ENCODE results near the gene MOB3A.
A peak's percentile ranks its signal among the peaks of the same experiment; 100 is the strongest.

The MOB3A gene

DNA sequence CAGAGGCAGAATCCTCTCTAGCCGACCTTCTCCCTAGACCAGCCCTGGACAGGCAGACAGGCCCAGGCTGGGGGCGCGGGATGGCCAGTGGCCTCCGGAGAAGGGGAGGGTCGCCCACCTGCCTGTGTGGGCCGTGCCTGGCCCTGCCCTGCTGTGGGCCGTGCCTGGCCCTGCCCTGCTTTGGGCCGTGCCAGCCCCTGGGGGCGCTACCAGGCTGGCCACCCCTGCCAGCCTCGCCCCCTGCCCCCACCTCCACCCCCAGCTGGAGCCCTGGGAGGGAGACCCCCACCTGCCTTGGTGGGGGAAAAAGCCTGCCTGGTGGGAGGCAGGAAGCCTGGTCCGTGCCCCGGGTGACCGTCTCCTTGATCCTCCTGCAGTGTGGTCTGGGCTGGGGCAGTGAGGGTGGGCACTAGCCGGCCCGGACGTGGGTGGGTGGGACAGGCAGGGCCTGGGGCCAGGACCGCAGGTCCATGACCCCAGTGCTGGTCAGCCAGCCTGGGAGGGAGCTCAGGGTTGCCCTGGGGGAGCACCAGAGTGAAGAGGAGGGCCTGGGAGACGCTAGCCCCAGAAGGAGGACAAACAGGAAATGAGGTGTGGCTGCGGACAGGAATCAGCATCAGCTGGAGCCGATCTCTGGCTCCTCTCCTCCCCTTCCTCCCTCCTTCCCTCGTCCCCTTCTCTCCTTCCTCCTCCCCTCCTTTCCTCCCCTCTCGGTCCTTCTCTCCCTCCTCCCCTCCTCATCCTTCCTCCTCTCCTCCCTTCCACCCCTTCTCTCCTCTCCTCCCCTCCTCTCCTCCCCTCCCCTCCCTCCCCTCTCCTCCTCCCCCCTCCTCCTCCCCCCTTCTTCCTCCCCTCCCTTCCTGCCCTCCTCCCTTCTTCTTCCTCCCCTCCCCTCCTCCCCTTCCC lies 39.9 kb downstream of the MOB3A start:
- no peak for DNase-seq

DNA sequence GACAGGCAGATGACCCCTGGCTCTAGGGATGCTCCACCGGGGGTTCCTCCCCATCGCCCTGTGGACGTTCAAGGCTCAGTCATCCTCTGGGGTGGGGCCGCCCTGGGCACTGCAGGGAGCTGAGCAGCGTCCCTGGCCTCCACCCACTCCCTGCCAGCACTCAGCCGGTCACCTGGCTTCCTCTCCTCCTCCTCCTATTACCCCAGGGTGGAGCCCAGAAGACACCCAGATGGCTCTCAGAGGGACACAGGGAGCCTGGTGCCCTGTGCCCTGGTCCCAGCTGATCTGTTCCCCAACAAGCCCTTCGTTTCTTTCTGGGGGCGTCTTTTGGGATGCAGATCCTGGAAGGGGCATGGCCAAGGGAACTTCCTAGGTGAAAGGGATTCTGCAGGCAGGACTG lies 41.4 kb downstream of the MOB3A start:
- no peak for DNase-seq

DNA sequence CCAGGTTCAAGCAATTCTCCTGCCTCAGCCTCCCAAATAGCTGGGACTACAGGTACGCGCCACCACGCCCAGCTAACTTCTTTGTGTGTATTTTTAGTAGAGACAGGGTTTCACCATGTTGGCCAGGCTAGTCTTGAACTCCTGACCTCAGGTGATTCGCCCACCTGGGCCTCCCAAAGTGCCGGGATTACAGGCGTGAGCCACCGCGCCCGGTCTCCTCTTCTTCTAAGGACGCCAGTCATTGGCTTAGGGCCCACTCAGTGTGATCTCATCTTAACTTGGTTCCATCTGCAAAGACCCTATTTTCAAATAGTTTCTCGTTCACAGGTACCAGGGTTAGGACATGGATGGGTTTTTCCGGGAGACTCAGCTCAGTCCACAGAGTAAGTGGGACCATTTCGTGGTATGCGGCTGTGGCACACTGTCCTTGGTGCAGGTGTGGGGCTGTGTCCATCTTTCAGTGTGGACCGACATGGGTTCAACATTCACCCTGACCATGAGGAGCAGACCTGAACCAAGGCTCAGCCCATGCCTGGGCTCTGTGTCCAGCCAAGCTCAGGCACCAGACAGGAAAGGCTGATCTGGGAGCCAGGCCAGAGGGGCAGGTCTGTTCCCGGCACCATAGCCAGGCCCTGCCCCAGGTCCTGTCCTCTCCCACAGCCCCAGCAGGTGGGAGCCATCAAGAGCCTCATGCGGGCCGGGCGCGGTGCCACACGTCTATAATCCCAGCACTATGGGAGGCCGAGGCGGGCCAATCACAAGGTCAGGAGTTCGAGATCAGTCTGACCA lies 42.3 kb downstream of the MOB3A start:
- no peak for DNase-seq

DNA sequence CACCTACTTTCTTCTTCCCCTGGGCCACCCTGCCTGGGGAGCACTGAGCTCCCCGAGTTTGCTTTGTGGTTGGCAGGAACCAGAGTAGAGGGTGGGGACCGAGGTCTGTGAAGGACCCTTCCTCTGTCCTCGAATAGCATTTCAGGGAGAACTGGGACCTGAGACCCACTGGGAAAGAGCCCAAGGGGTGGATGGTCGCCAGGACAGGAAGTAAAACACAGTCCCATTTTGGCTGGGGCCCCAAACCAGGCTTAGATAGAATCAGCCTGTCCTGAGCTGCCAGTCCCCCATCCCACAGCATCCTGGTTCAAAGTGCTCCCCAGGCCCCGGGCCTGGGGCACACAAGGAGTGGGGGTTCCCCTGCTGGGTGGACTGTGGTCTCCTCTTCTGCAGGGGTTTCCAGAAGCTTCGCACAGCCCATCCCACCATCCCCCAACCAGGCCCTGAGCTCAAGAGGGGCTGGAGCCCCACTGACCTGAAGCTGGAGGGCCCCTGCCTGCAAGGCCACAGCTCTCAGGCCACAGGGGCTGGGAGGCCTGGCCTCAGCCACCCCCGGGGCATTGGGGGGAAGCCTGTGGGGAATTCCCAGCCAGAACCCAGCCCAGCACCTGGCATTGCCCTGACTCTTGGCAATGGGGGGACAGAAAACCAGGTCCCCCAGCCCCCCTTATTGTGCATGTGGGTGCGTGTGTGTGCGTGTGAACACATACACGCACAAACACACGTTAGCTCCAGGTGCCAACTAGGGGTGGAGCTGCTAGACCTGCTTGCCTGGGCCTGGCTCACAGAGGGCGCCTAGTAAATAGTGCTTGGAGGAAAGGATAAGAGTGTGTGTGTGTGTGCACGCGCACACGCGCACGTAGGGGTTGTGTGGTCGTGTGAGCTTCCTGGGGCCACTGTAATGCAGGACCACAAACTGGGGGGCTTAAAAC lies 44.1 kb downstream of the MOB3A start:
- DNase-seq, result peak; percentile 60

DNA sequence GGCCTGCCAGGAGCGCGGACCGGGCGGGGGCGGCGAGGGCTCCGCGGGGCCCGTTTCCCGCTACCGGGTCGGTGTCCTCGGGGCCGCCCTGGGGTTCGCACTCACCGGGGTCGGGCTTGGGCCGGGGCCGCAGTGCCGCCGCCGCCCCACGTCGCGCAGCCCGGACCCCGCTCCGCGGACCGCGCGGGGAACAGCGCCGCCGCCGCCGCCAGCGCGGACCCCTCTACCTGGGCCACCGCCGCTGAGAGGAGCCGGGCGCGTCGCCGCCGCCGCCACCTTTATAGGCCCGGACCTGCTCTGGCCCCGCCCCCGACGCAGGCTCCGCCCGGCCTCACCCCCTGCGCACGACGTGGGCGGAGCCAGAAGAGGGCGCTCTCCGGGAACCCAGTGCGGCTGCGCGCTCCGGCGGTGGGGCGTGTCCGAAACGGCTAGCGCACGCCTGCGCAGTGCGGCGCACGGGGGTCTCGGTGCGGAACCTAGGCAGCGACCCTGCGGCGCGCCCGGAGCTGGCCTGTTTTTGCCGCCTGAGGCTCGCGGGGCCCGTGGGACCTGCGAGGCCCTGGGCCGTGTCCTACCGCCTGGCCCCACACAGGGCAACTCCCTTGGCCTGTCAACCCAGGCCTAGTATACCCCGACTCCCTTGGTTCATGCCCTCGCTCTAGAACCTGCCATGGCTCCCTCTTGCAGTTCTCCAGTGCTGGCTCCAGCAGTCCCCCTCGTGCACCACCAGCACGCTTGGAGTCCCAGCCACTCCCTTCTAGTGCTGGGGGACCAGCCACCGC lies 44.9 kb downstream of the MOB3A start, which contains the start of gene MKNK2:
MKNK2 (minus strand) TSS at position 254 of the 782 bp plus-strand sequence. CDS start 393 bp downstream, outside the sequence.
- peak; percentile 96 for DNase-seq

DNA sequence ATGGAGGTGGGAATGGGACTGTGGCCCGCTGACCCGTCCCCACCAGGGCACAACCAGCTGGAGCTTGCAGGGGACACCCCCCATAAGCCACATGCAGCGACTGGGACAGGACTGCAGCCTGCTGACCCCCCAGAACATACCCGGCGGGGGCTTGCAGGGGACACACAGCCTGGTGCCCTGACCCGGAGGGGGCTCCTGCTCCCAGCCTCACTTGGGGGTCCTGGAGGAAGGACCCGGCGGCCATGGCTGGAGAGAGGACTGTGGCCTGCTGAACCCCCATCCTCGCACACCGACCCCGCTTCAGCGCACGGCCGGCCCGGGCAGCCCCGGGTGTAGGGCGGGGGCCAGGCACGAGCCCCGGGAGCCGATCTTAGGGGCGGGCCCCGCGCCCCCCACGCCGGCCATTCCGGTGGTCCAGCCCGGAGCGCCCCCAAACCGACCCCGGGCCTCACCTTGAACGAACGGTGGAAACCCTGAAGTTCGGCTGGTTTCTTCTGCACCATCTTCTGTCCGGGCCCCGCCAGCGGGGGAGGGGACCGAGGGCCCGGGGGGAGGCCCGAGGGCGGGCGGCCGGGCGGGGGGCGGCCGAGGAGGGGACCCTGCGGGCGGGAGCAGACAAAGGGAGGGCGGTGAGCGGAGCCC lies 45.7 kb downstream of the MOB3A start:
- no peak for DNase-seq

DNA sequence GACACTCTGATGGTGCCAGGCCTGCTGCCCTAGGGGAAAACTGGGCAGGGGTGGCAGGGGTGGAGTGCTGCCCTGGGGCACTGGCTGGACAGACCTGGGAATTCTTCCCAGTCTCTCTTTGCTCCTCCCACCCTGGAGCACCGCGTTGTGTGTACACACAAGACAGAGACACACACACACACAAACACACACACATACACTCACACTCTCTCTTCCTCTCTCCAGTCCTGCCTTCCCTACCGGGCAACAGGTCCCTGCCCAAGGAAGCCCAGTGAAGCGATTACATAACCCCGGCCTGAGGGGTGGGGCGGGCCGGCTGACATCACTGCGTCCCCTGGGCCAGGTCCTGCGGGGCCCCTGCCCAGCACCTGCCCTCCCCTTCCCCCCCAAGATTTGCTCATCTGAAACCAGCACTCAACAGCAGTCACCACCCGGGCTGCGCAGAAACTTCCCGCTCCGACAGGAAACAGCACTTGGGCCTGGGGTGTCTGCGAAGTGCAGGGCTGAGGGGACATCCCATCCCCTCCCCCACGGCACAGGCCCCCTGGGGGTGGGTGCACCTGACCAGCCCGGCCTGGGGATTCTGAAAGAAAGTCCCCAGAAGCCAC lies 46.3 kb downstream of the MOB3A start:
- DNase-seq, result peak; percentile 70

DNA sequence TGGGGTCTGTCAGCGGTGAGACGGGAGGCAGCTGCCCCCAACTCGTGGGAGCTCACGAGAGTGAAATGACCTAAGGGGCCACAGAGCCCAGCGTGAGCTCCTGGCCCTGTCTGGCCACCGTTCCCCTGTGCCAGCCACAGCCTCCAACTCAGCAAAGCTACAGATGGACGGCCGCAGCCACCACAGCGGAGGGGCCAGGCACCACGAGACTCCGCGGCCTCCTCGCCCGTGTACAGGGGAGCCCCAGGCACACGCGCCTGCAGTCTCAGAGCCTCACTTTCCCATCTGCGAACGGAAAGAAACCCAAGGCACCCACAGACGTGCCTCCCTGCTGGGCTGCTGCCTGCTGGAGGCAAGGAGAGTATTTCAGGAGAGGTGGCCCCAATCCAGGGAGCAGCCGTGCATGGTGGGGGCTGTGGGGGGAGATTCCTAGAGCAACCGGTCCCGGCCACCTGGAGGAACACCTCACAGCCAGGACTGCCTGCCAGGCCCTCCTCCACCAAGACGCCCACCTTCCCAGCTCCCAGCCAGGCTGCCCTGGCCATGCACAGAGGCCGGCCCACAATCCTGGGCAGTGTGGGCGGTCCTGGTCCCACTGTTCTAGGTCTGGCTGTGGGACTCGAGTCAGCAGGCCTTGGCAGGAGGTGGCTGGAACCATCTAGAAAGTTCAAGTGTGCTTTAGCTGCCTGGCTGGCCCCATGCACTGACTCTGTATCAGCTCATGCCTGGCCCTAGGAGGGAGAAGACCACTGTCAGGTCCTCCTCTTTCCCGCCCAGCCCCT lies 47.0 kb downstream of the MOB3A start:
- no peak for DNase-seq

DNA sequence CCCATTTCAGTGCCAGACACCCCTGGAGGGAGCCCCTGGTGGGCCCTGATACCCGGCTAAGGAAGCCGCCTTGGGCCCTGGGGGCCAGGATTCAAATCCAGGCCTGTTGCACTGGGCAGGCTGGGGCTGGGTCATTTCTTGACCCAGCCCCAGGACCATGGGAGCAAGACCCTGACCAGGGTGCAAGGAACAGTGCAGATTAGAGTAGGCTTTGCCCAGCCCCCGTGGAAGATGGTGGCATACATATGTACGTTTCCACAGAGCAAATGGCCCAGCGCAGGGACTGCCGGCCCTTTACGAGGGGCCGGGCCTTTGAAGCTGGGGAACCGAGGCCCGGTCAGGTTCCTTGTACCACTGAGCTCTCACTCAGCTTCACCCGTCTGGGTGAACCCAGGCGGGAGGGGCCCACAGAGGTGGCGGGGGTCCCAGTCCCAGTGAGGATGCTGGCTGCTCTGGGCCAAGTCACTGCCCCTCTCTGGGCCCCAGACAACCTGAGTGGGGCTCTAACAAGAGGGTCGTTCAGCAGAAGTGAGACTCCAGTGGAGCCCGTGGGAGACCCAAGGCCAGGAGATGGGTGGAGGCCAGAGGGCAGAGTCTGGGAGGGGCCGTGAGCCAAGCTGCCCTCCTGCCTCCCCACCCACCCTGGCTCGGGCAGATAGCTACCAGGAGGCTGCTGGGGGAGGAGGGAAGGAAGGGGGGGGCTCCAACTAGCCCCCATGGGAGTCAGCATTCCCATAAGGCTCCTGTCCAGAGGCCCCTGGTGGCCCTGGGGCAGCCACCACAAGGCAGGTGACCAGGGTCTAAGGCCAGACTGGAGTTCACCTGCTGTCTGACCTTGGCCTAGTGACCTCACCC lies 47.8 kb downstream of the MOB3A start:
- no peak for DNase-seq

DNA sequence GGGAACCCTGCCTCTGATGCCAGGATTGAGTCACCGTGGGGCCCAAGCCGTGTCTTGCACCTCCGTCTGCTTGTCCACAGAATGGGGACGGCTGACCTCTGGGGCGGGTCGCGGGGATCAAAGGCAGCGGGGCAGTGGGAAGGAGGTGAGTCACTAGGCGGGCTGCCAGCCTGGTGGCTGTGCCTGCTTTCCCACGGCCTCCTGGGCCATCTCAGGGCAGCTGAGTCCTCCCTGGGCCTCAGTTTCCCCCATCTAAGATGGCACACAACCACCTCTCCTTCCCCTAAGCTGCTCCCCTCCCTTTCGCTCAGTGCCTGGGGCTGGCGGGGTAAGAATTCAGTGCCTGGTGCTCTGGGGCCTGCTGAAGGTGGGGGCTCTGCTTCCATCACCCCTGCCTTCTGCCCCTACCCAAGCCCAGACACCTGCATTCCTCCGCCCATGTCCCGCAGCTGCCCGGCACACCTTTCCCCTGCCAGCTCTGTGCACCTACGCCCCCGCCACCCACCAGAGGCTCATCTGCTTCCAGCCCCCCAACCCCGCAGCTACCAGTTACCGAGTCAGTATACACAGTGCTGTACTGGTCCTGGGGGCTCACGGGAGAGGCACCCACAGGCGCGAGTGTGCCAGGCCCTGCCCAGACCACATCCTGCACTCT lies 48.5 kb downstream of the MOB3A start:
- DNase-seq, result peak; percentile 39

DNA sequence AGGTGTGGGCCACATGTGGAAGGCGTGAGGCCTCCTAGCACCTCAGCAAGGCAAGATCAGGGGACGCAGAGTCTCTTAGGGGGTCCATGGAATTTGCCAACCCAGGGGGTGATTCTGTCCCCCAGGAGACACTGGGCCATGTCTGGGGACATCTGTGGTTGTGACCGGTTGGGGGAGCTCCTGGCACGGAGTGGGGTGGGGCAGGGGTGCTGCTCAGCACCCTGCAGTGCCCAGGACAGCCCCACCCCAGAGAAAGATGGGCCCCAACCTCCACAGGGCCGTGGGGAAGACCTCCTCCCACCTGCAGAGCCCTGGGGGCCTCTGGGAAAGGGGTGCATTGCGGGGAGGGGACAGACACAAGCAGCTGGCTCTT lies 49.1 kb downstream of the MOB3A start:
- no peak for DNase-seq

DNA sequence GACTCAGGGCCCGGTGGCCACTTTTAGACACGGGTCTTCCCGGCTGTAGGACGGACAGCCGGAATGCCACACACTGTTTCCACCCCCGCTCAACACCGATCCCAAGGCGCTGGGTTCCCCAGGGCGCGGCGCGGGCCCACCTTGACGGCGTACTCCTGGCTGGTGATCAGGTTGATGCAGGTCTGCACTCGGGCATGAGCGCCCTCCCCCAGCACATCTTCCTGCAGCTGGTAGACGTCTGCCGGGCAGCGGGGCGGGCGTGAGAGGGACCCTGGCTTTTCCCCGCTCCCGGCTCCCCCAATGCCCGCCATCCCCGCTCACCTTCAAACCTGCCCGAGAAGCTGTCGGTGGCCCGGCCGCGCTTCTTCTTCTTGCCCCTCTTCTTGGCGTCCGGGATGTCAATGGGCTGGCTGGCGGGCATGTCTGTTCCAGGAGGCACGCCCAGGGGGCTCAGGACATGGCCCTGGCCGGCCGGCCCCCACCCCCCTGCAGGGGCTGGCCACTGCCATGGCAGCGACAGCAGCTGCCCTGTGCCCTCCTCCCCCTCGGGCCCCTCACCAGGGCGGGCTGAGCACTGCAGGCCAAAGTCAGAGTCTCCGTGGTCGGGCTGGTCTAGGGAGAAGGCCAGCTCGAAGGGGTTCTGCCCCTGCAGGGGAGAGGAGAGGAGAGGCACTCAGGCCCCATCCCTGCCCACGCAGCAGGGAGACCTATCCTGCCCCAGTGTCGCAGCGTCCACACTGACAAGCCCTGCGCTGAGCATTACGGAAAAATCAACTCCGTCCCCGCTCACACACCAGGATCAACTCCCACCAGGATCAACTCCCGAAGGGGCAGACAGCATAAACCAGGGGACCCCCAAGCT lies 49.8 kb downstream of the MOB3A start:
- DNase-seq, result no peak

DNA sequence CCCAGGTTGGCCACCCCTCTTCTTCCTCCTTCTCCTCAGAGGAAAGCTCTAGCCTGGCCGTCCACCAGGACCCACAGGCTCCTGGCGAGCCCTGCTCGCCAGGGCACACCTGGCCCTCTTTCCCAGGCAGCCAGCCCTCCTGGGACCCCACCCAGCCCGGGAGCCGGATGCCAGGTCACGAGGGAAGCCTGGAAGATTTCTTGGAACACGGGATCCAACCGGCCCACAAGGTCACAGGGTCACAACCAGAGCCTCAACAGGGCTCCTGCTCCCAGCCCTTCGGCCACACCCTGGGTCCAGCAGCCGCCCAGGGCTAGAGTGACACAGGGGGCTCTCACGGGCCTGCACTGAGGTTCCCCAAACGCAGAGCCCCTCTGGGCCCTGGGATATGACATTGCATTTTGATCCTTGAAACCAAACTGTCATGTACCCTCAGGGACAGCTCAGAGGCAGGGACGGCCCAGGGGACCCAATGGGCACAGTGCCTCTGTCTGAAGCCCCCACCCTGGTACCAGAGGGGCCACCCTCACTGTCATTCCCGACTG lies 50.6 kb downstream of the MOB3A start:
- no peak for DNase-seq

DNA sequence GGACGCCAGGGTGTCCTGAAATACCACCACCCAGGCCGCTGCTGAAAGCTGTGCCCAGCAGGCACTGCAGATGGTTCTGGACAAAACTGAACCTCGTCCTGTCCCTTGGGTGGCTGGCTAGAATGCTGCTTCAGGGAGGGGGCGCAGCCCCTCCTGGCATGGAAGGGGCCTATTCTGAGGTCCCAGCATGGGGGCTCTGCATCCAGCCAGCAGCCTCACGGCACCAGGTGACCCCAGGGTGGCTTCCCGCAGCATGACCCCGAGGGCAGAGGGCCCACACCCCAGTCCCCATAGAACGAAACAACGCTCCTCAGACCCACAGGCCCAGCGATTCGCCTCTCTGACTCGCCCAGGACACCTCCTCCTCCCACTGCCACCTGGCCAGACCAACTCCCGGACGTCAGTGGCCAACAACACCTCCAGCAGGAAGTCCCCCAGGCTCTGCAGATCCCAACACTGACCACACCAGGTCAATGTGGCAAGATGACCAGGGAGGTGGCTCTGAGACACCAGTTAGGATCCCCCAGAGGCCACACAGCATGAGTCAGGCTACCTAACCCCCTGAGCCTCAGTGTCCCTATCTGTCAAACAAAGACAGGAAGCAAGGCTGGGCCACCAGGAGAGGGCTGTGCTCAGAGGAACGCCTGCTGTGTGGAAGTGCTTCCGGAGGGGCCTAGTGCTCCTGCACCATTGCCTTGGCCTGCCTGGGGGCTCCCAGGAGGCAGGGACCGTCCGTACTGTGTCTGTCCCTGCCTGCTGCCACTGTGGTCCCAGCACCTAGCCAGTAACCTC lies 51.2 kb downstream of the MOB3A start:
- DNase-seq, result no peak

DNA sequence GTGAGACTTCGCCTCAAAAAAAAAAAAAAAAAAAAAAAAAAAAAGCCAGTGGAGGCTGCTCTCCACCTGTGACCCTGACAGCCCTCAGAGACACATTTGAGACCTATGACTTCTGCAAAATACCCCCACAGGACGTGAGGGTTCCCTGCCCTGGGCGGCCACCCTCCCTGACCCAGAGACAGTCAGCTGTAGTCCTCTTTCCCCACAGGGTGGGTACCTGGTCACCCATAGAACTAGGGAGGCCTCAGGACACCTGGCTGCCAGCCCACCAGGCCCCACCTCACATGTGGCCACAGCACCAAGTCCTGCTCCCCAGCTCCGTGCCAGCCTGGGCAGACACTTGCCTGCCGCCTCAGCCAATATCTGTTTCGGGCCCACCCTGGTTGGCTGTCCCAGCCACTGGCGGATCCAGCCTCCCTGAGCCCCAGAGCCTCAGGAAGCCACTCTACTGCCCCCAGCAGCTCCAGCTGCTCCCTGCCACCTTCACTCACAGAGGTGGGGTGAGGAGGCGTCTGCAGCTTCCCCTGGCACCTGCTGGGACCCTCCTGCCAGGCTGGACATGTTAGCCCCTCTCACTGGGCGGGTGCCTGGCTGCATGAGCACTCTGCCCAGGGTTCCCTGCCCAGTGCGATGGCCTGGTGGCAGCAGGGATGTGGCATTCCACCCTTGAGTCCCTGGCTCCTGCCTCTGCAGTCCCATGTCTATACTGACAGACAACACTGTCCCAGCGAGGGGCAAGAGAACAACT lies 52.0 kb downstream of the MOB3A start:
- no peak for DNase-seq

DNA sequence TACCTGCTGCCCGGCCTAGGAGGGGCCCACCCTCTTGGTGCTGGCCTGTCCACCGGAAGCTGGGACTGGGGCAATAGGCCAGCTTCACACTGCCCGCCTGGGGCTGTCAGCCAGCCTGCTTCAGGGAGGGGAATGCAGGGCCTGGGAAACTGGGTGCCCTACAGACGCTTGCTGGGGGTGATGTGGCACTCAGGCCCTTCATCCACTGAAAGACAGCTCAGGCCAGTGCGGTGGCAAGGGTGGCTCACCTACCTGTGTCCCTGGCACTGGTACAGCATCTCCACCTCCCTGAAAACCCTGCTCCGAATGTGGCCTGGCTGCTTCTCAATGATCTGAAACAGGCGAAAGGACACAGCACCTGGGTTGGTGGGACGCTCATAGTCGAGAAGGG lies 52.9 kb downstream of the MOB3A start:
- no peak for DNase-seq
